Body of pancreas (tissue), 4 donors: ENCODE measurements around the gene ABLIM1.

ENCODE experiments used
- POLR2A ChIP-seq, 3 donors: fragments of 450-650 bp; IDR thresholded peaks; one replicate each; pipeline ENCODE4 v1.6.1; 2016; ENCODE audit warnings: antibody characterized with exemption in 3 of 3, mild to moderate bottlenecking in 2 of 3
- TF ChIP-seq, protein P1 (sequence below), 7 experiments: fragments of 450-650 bp in 4 of 7; fragments of 200-600 bp in 3 of 7; sonication (generic) in 3 of 7; IDR thresholded peaks; one replicate each; pipeline ENCODE4 v1.5.1; 2016 to 2019; ENCODE audit warnings: antibody characterized with exemption in 7 of 7

DNA sequence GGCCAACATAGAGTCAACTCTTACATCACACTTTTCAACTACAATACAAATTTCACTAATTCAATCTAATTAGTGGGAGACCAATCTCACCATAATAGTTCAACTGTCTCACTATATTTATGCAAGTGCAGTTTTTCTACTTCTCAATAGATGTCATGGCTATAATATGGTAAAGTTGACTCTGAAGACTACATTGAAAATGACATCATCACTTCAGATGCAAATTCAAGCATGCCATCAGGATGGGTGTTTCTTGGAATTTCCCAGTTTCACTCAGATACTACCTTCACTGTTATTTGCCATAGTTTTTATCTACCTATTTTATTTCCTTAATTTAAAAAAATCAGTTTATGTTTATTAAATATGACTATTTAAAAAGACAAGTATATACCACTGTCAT lies 67.1 kb downstream of the ABLIM1 start:
- TF ChIP-seq, protein P1, sequence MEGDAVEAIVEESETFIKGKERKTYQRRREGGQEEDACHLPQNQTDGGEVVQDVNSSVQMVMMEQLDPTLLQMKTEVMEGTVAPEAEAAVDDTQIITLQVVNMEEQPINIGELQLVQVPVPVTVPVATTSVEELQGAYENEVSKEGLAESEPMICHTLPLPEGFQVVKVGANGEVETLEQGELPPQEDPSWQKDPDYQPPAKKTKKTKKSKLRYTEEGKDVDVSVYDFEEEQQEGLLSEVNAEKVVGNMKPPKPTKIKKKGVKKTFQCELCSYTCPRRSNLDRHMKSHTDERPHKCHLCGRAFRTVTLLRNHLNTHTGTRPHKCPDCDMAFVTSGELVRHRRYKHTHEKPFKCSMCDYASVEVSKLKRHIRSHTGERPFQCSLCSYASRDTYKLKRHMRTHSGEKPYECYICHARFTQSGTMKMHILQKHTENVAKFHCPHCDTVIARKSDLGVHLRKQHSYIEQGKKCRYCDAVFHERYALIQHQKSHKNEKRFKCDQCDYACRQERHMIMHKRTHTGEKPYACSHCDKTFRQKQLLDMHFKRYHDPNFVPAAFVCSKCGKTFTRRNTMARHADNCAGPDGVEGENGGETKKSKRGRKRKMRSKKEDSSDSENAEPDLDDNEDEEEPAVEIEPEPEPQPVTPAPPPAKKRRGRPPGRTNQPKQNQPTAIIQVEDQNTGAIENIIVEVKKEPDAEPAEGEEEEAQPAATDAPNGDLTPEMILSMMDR (IDR thresholded peaks at IDR 0.05): no peak
- no peak for TF ChIP-seq POLR2A (IDR thresholded peaks at IDR 0.05)
